ENCODE measurements around the gene FREM1.

DNA sequence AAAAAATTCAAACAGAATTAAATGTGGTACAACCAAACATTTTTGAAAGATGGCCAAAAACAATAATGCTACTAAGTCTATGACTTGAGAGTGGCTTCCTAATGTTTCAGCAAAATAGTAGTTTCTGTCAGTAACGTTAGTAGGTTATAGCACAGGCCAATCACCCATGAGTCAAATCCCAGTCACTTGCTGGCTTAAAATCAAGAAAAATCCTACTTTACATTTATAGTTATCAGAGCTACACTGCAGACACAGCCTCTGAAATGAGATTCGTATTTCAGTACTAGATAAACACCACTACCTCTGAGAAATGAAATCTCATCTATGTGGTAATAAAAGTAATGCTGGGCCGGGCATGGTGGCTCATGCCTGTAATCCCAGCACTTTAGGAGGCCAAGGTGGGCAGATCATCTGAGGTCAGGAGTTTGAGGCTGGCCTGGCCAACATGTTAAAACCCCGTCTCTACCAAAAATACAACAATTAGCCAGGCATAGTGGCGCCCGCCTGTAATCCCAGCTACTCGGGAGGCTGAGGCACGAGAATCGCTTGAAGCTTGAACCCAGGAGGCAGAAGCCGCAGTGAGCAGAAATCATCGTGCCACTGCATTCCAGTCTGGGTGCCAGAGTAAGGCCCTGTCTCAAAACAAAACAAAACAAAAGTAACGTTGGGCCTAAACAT is 223.0 kb downstream of the FREM1 start:
- TF ChIP-seq, protein P1, sequence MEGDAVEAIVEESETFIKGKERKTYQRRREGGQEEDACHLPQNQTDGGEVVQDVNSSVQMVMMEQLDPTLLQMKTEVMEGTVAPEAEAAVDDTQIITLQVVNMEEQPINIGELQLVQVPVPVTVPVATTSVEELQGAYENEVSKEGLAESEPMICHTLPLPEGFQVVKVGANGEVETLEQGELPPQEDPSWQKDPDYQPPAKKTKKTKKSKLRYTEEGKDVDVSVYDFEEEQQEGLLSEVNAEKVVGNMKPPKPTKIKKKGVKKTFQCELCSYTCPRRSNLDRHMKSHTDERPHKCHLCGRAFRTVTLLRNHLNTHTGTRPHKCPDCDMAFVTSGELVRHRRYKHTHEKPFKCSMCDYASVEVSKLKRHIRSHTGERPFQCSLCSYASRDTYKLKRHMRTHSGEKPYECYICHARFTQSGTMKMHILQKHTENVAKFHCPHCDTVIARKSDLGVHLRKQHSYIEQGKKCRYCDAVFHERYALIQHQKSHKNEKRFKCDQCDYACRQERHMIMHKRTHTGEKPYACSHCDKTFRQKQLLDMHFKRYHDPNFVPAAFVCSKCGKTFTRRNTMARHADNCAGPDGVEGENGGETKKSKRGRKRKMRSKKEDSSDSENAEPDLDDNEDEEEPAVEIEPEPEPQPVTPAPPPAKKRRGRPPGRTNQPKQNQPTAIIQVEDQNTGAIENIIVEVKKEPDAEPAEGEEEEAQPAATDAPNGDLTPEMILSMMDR (IDR thresholded peaks at IDR 0.05): no peak
- TF ChIP-seq POLR2A (IDR thresholded peaks at IDR 0.05): no peak

All from breast epithelium (tissue), 3 donors.